Muscle of leg (tissue), 11 donors: ENCODE measurements around the gene UBQLN1. TPM values are rescaled to one million over a fixed set of nuclear protein-coding genes. Genes with fewer than 3 reads are reported as not detected.
A peak's percentile ranks its signal among the peaks of the same experiment; 100 is the strongest.
"Not testable (repeated sequence)": the region's sequence is repeated elsewhere in the genome, so short reads cannot be mapped to it uniquely, and the experiment has no call there.

ENCODE experiments used
- DNase-seq: peaks from one replicate; pipeline ENCODE4 v3.0.0; 2013
- H3K27ac ChIP-seq: one replicate; pipeline ENCODE4 v1.5.1; 2013; ENCODE audit warnings: mild to moderate bottlenecking, low read length, control low read depth
- H3K27me3 ChIP-seq: one replicate; pipeline ENCODE4 v1.6.1; 2013; ENCODE audit warnings: low read length; ENCODE audit not compliant: control insufficient read depth, insufficient read depth
- H3K36me3 ChIP-seq: one replicate; pipeline ENCODE4 v1.6.1; 2013; ENCODE audit warnings: low read length; ENCODE audit not compliant: control insufficient read depth, insufficient read depth
- H3K4me1 ChIP-seq: one replicate; pipeline ENCODE4 v1.6.1; 2013; ENCODE audit warnings: low read length; ENCODE audit not compliant: control insufficient read depth, insufficient read depth
- H3K4me3 ChIP-seq: one replicate; pipeline ENCODE4 v1.5.1; 2013; ENCODE audit warnings: low read length, control low read depth
- H3K9me3 ChIP-seq: replicated peaks from 2 replicates; pipeline ENCODE4 v1.6.1; 2013; ENCODE audit warnings: low read depth, low read length; ENCODE audit not compliant: control insufficient read depth
- WGBS: methylation state at CpG from one replicate; pipeline ENCODE4 v1.1.5; 2013; ENCODE audit warnings: missing lambda C conversion rate; ENCODE audit not compliant: insufficient coverage; 5-methylcytosine and 5-hydroxymethylcytosine counted together
- polyA plus RNA-seq, 8 donors: library from polyadenylated mRNA; unstranded; fragments of 120-200 nt; gene quantifications; one replicate each; pipeline versions ENCODE4 v1.2.1 to v1.2.3, GENCODE V29; 2013; ENCODE audit warnings: inconsistent platforms in 1 of 8, low replicate concordance in 1 of 8; ENCODE audit not compliant: insufficient read length in 8 of 8, insufficient read depth in 1 of 8
- total RNA-seq: library from RNA; stranded (reverse); fragments of 120-200 nt; gene quantifications from one replicate; pipeline ENCODE4 v1.2.4, GENCODE V29; 2013

The UBQLN1 gene
- total and polyA plus RNA-seq, 9 donors, result 56.3 to 81.8 (median 68.0) TPM

GRCh38 chr9:83721509-83721908 is 13.8 kb upstream of the UBQLN1 start:
- Histone ChIP-seq H3K36me3 (no peaks in the 10 kb centered on the region), H3K27me3 (no peaks in the 10 kb centered on the region)
- DNase-seq, result no peak

GRCh38 chr9:83715794-83716193 is 8.0 kb upstream of the UBQLN1 start:
- Histone ChIP-seq H3K4me3 (no peak overlapping the region), H3K4me1 (no peaks in the 10 kb centered on the region), H3K27ac (no peak overlapping the region), H3K9me3 (peaks cover 7% of the 10 kb centered on the region), H3K36me3 (no peaks in the 10 kb centered on the region), H3K27me3 (no peaks in the 10 kb centered on the region)
- no peak for DNase-seq

More at GRCh38 chr9:83721509-83721908, 13.8 kb upstream of the UBQLN1 start:
- Histone ChIP-seq H3K9me3 (peaks cover under 1% of the 10 kb centered on the region), H3K4me3 (no peak overlapping the region), H3K4me1 (no peaks in the 10 kb centered on the region), H3K27ac (no peak overlapping the region)

- Histone ChIP-seq H3K9me3 (peaks cover 7% of the 10 kb centered on the region), H3K4me3 (no peak overlapping the region), H3K4me1 (no peaks in the 10 kb centered on the region), H3K27me3 (no peaks in the 10 kb centered on the region), H3K36me3 (no peaks in the 10 kb centered on the region), H3K27ac (no peak overlapping the region)
- WGBS, result 80% methylated on average over 1 of the region's 1 CpG
- no peak for DNase-seq
Observed at GRCh38 chr9:83715221-83715620, 7.5 kb upstream of the UBQLN1 start.

- Histone ChIP-seq H3K27ac (no peak overlapping the region), H3K4me1 (no peaks in the 10 kb centered on the region), H3K27me3 (no peaks in the 10 kb centered on the region), H3K36me3 (no peaks in the 10 kb centered on the region), H3K4me3 (no peak overlapping the region), H3K9me3 (peaks cover 7% of the 10 kb centered on the region)
- DNase-seq, result no peak
- 100% methylated on average over 1 of the region's 3 CpGs for WGBS
Observed at GRCh38 chr9:83714329-83714728, 6.6 kb upstream of the UBQLN1 start.

- Histone ChIP-seq H3K9me3 (peaks cover 3% of the 10 kb centered on the region), H3K4me3 (peak overlapping the region; percentile 97), H3K4me1 (no peaks in the 10 kb centered on the region), H3K27ac (peak overlapping the region; percentile 99), H3K27me3 (no peaks in the 10 kb centered on the region), H3K36me3 (no peaks in the 10 kb centered on the region)
- peak; percentile 86 for DNase-seq
- WGBS, result 12% methylated on average over 15 of the region's 20 CpGs
Observed at GRCh38 chr9:83708515-83709158, 879 bp upstream of the UBQLN1 start.

- no peak for DNase-seq
- no peaks in the 10 kb centered on the region for H3K4me1 ChIP-seq
- peak overlapping the region; percentile 97 for H3K4me3 ChIP-seq
- peaks cover 3% of the 10 kb centered on the region for H3K9me3 ChIP-seq
- peak overlapping the region; percentile 99 for H3K27ac ChIP-seq
- H3K27me3 ChIP-seq, result no peaks in the 10 kb centered on the region
- H3K36me3 ChIP-seq, result no peaks in the 10 kb centered on the region
- under 1% methylated on average over 26 of the region's 26 CpGs for WGBS
Observed at GRCh38 chr9:83707518-83707767, 315 bp downstream of the UBQLN1 start.

GRCh38 chr9:83706676-83707517 is 861 bp downstream of the UBQLN1 start:
- WGBS, result 0% methylated on average over 24 of the region's 42 CpGs
- peak; percentile 69 for DNase-seq
- Histone ChIP-seq H3K27ac (peak overlapping the region; percentile 99), H3K9me3 (peaks cover 3% of the 10 kb centered on the region), H3K4me3 (peak overlapping the region; percentile 97), H3K4me1 (no peaks in the 10 kb centered on the region), H3K27me3 (no peaks in the 10 kb centered on the region), H3K36me3 (no peaks in the 10 kb centered on the region)

GRCh38 chr9:83705219-83705651 is 2.5 kb downstream of the UBQLN1 start:
- WGBS, result 100% methylated on average over 6 of the region's 12 CpGs
- DNase-seq, H3K27ac ChIP-seq, H3K4me3 ChIP-seq, H3K27me3 ChIP-seq, H3K36me3 ChIP-seq, H3K4me1 ChIP-seq, H3K9me3 ChIP-seq: not testable (repeated sequence)

GRCh38 chr9:83701769-83702168 is 6.0 kb downstream of the UBQLN1 start:
- no peak overlapping the region for H3K4me3 ChIP-seq
- WGBS, result no CpG with 5 or more reads among the region's 6 CpGs
- H3K27me3 ChIP-seq, result no peaks in the 10 kb centered on the region
- peak; percentile 3 for DNase-seq
- H3K36me3 ChIP-seq, result no peaks in the 10 kb centered on the region
- no peak overlapping the region for H3K27ac ChIP-seq
- H3K9me3 ChIP-seq, result peaks cover 3% of the 10 kb centered on the region
- H3K4me1 ChIP-seq, result no peaks in the 10 kb centered on the region

- Histone ChIP-seq H3K4me3 (no peak overlapping the region), H3K9me3 (peaks cover 3% of the 10 kb centered on the region), H3K27me3 (no peaks in the 10 kb centered on the region), H3K4me1 (no peaks in the 10 kb centered on the region), H3K36me3 (no peaks in the 10 kb centered on the region), H3K27ac (no peak overlapping the region)
- DNase-seq, result no peak
- WGBS, result no CpG with 5 or more reads among the region's 1 CpG
Observed at GRCh38 chr9:83701286-83701685, 6.5 kb downstream of the UBQLN1 start.
